HG02884 (cell line): ENCODE results near the gene CEP70.
"Not testable (repeated sequence)": the region's sequence is repeated elsewhere in the genome, so short reads cannot be mapped to it uniquely, and the experiment has no call there.

ENCODE experiments used
- ATAC-seq: cut with Tn5 transposase; IDR thresholded peaks from one replicate; pipeline ENCODE4 v1.9.1; 2021; ENCODE audit warnings: mild to moderate bottlenecking, moderate library complexity; ENCODE audit not compliant: unreplicated experiment

Gene CEP70

GRCh38 chr3:138455801-138456716 is 138.0 kb downstream of the CEP70 start:
- no peak for ATAC-seq

GRCh38 chr3:138453940-138454339 is 140.1 kb downstream of the CEP70 start:
- ATAC-seq = not testable (repeated sequence)

DNA sequence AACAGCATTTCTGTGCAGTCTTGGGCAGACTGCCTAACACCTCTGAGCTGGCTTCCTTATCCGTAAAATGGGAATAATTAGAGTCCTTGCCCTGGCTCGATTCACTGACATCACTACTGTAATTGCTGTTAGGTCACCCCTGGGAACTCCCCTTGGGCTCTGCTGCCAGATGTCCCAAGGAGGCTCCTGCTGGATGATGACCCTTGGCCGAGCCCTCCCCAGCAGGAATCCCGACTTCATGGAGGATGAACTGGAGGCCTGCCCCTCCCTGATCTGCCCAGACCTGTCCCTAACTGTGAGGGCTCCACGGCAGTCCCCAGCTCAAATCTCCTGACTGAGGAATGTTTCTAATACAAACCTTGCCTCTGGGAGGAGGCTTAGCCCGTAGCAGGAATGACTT is 141.6 kb downstream of the CEP70 start:
- no peak for ATAC-seq

GRCh38 chr3:138451595-138452162 is 142.4 kb downstream of the CEP70 start:
- no peak for ATAC-seq

GRCh38 chr3:138450704-138451424 is 143.2 kb downstream of the CEP70 start:
- ATAC-seq = no peak

GRCh38 chr3:138450181-138450580 is 143.9 kb downstream of the CEP70 start:
- no peak for ATAC-seq

DNA sequence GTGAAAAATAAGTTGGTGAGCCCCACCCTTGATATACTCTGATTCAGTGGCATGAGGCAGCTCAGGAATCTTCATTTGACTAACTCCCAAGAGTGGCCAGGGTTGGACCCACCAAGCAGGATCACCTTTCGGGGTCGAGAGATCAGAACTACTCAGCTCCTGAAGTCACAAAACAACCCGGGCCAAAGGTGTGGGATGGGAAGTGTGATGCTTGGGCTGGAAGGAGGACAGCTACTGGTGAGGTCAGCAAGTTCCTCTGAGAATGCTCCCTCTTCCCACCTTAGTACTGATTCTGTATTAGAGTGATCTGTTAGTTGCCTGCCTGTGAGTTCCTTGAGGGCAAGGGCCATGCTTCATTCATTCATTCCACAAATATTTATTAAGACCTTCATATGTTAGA is 144.6 kb downstream of the CEP70 start:
- no peak for ATAC-seq

GRCh38 chr3:138448631-138449030 is 145.4 kb downstream of the CEP70 start:
- no peak for ATAC-seq

- ATAC-seq = no peak
Observed at GRCh38 chr3:138445654-138446053, 148.4 kb downstream of the CEP70 start.

DNA sequence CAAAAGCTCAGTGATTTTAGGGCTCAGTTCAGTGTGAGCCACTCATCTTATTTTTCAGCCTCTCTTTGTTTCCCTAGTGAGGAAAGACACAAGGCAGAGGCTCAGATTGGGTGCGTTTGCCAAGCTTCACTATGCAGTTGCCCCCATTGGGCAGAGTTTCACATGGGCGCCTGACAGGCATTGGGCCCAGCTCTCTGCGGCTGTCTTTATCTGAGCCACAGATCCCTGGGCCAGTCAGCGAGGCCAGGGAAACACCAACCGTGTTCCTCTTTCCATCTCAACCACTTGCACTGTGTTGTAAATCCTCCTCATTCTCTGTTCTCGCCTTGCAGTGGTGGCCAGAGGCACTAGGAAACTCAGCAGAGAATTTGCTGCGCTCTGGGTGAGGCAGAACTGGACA is 148.8 kb downstream of the CEP70 start:
- ATAC-seq = no peak
